ENCODE measurements around the gene CDH13. TPM values are rescaled to one million over a fixed set of nuclear protein-coding genes. Genes with fewer than 3 reads are reported as not detected.

The CDH13 gene
- total and polyA plus RNA-seq, 9 of the 15 experiments (the other 6 are each of a cell fraction or from before 2014, with no cell fraction given), result 0.03 TPM; not detected in 8

GRCh38 chr16:82605076-82605475 is 21.7 kb upstream of the CDH13 start:
- no peaks in the 10 kb centered on the region for H3K9me3 ChIP-seq (replicated peaks; ENCODE audit: control insufficient read depth, insufficient read depth, low read depth, low read length)
- no peaks in the 10 kb centered on the region for H4K20me1 ChIP-seq (replicated peaks; ENCODE audit: control insufficient read depth, insufficient read depth, low read length)
- H3K27me3 ChIP-seq (ENCODE audit: control insufficient read depth in 2 of 2, insufficient read depth in 2 of 2, low read length in 2 of 2), result no peaks in the 10 kb centered on the region
- H3K4me2 ChIP-seq (ENCODE audit: insufficient read depth, low read length), result no peak overlapping the region
- CTCF ChIA-PET (ENCODE audit: low intra/inter-chr PET ratio), result no interaction called here
- no TSS peak for BruUV-seq (replicated peaks)
- ATAC-seq (no peak), FAIRE-seq (no peak), DNase-seq (ENCODE audit: extremely low read depth in 1 of 4, low spot score in 3 of 4) (no peak)
- H3K79me2 ChIP-seq (ENCODE audit: control insufficient read depth, insufficient read depth, low read length), result no peaks in the 10 kb centered on the region
- in situ Hi-C loops (cut with MboI), result no loop called here
- POLR2A ChIA-PET, result no interaction called here
- 0% methylated on average over 8 of the region's 8 CpGs for WGBS (ENCODE audit: insufficient coverage, low coverage, missing lambda C conversion rate)
- H3K9ac ChIP-seq (ENCODE audit: insufficient read depth in 1 of 2, low read depth in 2 of 2, low read length in 2 of 2), result no peak overlapping the region
- intact Hi-C loops (cut with micrococcal nuclease), result no loop called here
- no peak overlapping the region for H3K4me3 ChIP-seq
- no peaks in the 10 kb centered on the region for H3K36me3 ChIP-seq (ENCODE audit: control insufficient read depth, insufficient read depth, low read length)
- H3K9me1 ChIP-seq (ENCODE audit: control insufficient read depth, insufficient read depth, low read length), result no peaks in the 10 kb centered on the region
- H3K27ac ChIP-seq (ENCODE audit: extremely low read depth, low read depth, low read length), result no peak overlapping the region
- TF ChIP-seq RFX1 (IDR thresholded peaks at IDR 0.05) (peak; percentile 17; the same call in 1 of the 2 replicates), NR3C1 (CRISPR knock-in tag; IDR thresholded peaks at IDR 0.05) (no peak), PATZ1 (CRISPR knock-in tag; IDR thresholded peaks at IDR 0.05; ENCODE audit: borderline replicate concordance) (no peak), TGIF2 (CRISPR knock-in tag; IDR thresholded peaks at IDR 0.05) (no peak), DLX4 (CRISPR knock-in tag; IDR thresholded peaks at IDR 0.05) (no peak)
- H2AFZ ChIP-seq (ENCODE audit: low read depth, low read length), result no peak overlapping the region
- no peaks in the 10 kb centered on the region for H3K4me1 ChIP-seq (replicated peaks in 1 of 2; ENCODE audit: control insufficient read depth in 2 of 2, insufficient read depth in 2 of 2, low read length in 2 of 2)

Measured in K562 (cell line).